ENCODE results near the gene CDKN2A. TPM values are rescaled to one million over a fixed set of nuclear protein-coding genes. Genes with fewer than 3 reads are reported as not detected.

Gene CDKN2A
- total RNA-seq, 1 experiment from 2014 or later, result 0.35 TPM

GRCh38 chr9:21966140-21966851 lies 27.9 kb downstream of the CDKN2A start:
- H3K14ac ChIP-seq (ENCODE audit: insufficient read depth, low read length), result no peak overlapping the region
- no peak overlapping the region for H2BK12ac ChIP-seq (ENCODE audit: insufficient read length, low read depth, low read length)
- H3K79me1 ChIP-seq (ENCODE audit: insufficient read depth, low read depth, low read length, poor library complexity, severe bottlenecking), result no peaks in the 10 kb centered on the region
- H3K23me2 ChIP-seq (ENCODE audit: insufficient read length, low read depth, low read length, poor library complexity, severe bottlenecking), result peaks cover 4% of the 10 kb centered on the region
- H4K91ac ChIP-seq (ENCODE audit: insufficient read length, low read depth, low read length), result no peak overlapping the region
- no peak overlapping the region for H4K8ac ChIP-seq (replicated peaks; ENCODE audit: insufficient read length, low read depth, low read length)
- no peak overlapping the region for H3K27ac ChIP-seq (ENCODE audit: insufficient read length, low read depth, low read length)
- Mint-ChIP-seq H3K4me1 (peaks cover 34 to 49% of the 10 kb centered on the region in 2 experiments), H3K36me3 (ENCODE audit: insufficient read depth in 1 of 3, low read depth in 3 of 3) (peaks cover 0 to 1% (median 0%) of the 10 kb centered on the region in 3 experiments; a peak in 2 of 7 replicates), H3K4me3 (peak overlapping the region in 1 of 2 experiments; percentile 75; a peak in 1 of 5 replicates), H3K27me3 (ENCODE audit: low read depth) (peaks cover 99% of the 10 kb centered on the region), H3K27ac (no peak overlapping the region; a peak in 1 of 7 replicates), H3K9me3 (peaks cover 11% of the 10 kb centered on the region in 2 experiments)
- no peak overlapping the region for H4K5ac ChIP-seq (ENCODE audit: insufficient read length, low read depth, low read length)
- peak; percentile 58 for DNase-seq
- peak overlapping the region; percentile 78 for H3K4me2 ChIP-seq (ENCODE audit: insufficient read depth, insufficient read length, low read length)
- no peak overlapping the region for H2BK120ac ChIP-seq (ENCODE audit: low read depth, low read length, poor library complexity, severe bottlenecking)
- no peaks in the 10 kb centered on the region for H4K20me1 ChIP-seq (ENCODE audit: control insufficient read depth, insufficient read depth, insufficient read length)
- H3K9me3 ChIP-seq (ENCODE audit: control insufficient read depth, low read depth, low read length), result no peaks in the 10 kb centered on the region
- H3K23ac ChIP-seq (ENCODE audit: insufficient read length, low read depth, low read length), result no peak overlapping the region
- no peak overlapping the region for H3K9ac ChIP-seq (ENCODE audit: extremely low read depth, insufficient read length, low read length)
- H2BK20ac ChIP-seq (ENCODE audit: low read depth, low read length, poor library complexity, severe bottlenecking), result no peak overlapping the region
- no peak overlapping the region for H2BK5ac ChIP-seq (ENCODE audit: insufficient read length, low read length)
- no peak overlapping the region for H3T11ph ChIP-seq (ENCODE audit: low read length)
- no peak overlapping the region for H3K4ac ChIP-seq (ENCODE audit: low read depth, low read length)
- no peak for TF ChIP-seq CTCF (conservative IDR thresholded peaks at IDR 0.05)
- no peaks in the 10 kb centered on the region; the same call in 1 of the 2 replicates for H3K4me1 ChIP-seq (ENCODE audit: insufficient read depth, low read length)
- H3K79me2 ChIP-seq (ENCODE audit: insufficient read depth, low read length), result no peaks in the 10 kb centered on the region
- no peak overlapping the region for H3K18ac ChIP-seq (ENCODE audit: insufficient read length, low read depth, low read length)
- peaks cover 75% of the 10 kb centered on the region for H3K27me3 ChIP-seq (ENCODE audit: insufficient read depth, low read length)
- H2AK5ac ChIP-seq (ENCODE audit: insufficient read length, low read length), result no peak overlapping the region
- H3K56ac ChIP-seq (ENCODE audit: insufficient read length, low read depth, low read length), result no peak overlapping the region
- no CpG with 5 or more reads among the region's 15 CpGs for WGBS (ENCODE audit: extremely low coverage, insufficient read length, low lambda C conversion rate)
- H2BK15ac ChIP-seq (ENCODE audit: low read depth, low read length), result no peak overlapping the region
- no peak overlapping the region for H2AFZ ChIP-seq (ENCODE audit: low read length)

All from H9 (cell line).